GM12865 (cell line): ENCODE measurements around the gene EFNA1.

Source experiments
- DNase-seq: peaks from one replicate; pipeline ENCODE4 v3.0.0; 2010; ENCODE audit warnings: low read depth
- H3K4me3 ChIP-seq: 2 replicates; pipeline ENCODE4 v1.5.1; 2011; ENCODE audit warnings: mild to moderate bottlenecking, low read depth, low read length, control low read depth
- TF ChIP-seq, protein P1 (sequence below): IDR thresholded peaks from 2 replicates; pipeline ENCODE4 v1.5.1; 2011; ENCODE audit warnings: low read length, control low read depth, low read depth, inconsistent platforms; ENCODE audit not compliant: insufficient read depth; ENCODE audit errors: missing control alignments

The EFNA1 gene, protein sequence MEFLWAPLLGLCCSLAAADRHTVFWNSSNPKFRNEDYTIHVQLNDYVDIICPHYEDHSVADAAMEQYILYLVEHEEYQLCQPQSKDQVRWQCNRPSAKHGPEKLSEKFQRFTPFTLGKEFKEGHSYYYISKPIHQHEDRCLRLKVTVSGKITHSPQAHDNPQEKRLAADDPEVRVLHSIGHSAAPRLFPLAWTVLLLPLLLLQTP

GRCh38 chr1:155127105-155127966 is at the start of gene EFNA1:
EFNA1 (plus strand) TSS chr1:155127876; CDS start chr1:155127978, 102 bp downstream.
- no peak for DNase-seq
- TF ChIP-seq, protein P1, sequence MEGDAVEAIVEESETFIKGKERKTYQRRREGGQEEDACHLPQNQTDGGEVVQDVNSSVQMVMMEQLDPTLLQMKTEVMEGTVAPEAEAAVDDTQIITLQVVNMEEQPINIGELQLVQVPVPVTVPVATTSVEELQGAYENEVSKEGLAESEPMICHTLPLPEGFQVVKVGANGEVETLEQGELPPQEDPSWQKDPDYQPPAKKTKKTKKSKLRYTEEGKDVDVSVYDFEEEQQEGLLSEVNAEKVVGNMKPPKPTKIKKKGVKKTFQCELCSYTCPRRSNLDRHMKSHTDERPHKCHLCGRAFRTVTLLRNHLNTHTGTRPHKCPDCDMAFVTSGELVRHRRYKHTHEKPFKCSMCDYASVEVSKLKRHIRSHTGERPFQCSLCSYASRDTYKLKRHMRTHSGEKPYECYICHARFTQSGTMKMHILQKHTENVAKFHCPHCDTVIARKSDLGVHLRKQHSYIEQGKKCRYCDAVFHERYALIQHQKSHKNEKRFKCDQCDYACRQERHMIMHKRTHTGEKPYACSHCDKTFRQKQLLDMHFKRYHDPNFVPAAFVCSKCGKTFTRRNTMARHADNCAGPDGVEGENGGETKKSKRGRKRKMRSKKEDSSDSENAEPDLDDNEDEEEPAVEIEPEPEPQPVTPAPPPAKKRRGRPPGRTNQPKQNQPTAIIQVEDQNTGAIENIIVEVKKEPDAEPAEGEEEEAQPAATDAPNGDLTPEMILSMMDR, result no peak
- peak within 1 kb of the TSS; percentile 22 for H3K4me3 ChIP-seq

GRCh38 chr1:155078469-155079209 is 49.0 kb upstream of the EFNA1 start, which contains the start of gene EFNA3:
EFNA3 (plus strand) TSS chr1:155078837; CDS start chr1:155078942, 105 bp downstream.
- TF ChIP-seq, protein P1, result no peak
- peak within 1 kb of the TSS; percentile 7; the same call in 1 of the 2 replicates for H3K4me3 ChIP-seq
- peak; percentile 58 for DNase-seq

DNA sequence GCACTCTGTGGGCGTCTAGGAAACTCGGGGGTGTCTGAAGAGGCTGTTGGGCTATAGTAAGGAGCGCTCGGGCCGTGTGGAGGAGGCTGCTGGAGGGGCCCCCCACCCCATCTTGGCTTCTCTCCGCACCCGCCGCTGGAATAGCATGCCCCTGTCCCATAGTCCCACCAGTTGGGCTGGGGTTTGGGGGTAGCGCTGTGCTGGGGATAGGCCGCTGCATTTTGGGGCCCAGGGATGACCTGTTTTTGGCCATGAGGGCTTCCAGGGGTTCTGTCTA is 48.5 kb upstream of the EFNA1 start:
- H3K4me3 ChIP-seq, result 0 out of 2 replicates have a peak overlapping the region, but pooled peaks have one; percentile 7
- TF ChIP-seq, protein P1, result no peak

DNA sequence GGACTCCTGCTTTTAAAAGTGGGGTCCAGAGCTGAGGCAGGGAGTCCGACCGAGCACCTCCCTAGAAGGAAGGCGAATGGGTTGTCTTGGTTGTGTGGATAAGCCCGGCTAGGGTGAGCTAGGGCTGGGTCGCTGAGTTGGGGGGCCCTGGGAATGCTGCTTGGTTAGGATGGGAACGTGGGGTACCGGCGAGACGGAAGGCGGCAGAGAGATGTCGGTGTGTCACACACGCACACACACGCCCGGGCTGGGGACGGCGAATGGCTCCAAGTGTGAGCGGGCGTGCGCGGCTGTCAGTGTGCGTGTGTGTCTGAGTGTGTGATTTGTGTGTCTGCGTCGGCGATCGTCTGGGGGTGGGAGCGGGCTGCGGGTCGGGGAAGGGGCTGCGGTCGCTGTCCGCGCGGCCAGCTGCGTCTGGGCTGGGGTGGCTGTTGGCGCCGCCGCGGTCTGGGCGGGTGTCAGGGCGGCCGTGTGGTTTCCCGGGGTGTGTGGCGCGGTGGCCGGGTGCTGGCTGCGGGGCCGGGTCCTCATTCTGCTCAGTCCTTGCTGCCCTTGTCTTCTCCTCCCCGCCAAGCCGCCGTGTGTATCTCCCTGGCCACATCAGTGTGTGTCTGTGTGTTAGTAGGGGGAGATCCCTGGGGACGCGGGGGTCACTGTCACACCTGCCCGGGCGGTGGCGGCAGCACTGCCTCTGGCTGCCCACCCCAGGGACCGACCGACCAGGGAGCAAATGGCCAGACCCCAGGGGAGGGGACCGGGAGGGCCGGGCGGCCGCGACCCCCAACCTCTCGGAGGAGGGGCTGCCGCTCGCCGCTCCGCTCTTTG is 48.0 kb upstream of the EFNA1 start:
- TF ChIP-seq, protein P1, result no peak
- no peak for DNase-seq
- H3K4me3 ChIP-seq, result no peak overlapping the region

More for the DNA sequence above, 48.5 kb upstream of the EFNA1 start:
- no peak for DNase-seq

DNA sequence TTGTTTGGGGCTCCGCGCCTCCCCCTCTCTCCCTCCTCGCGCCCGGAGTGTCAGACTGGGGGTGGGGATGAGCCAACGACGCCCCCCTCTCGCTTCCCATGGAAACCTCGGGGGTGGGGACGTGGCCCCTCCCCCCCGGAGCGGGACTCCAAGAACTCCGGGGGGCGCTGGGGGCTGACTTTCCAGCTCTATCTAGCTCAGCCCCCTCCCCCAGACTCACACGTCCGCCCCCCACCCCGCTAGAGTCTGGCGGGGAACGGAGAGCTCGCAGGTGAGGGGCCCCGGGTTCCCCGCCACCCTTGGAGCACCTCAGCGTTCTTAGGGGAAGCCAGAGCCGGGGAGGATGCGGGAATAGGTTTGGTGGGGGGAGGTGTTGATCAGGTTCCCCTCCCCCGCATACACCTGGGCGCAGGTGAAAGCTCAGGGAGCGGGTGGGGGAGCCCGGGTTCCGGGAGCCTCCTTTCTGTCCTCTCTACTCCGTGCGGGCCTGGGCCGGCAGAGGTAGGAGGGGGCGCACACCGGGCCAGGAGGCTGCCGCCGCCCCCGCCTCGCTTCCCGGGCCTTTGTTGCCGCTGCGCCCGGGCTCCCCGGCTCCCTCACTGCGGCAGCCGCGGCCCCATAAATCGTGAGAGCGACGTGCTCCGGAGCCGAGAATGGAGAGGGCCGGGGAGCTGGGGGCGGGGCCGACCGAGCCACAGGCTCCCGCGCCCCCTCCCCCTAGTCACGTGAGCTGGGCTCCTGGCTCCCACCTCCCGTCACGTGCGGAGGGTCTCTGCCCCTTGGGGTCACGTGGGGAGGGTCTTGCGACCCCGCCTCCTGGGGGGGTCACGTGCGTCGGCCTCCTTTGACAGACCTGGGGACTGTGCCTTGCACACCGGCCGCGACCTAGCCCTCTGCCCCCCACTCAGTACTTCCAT is 47.1 kb upstream of the EFNA1 start:
- no peak overlapping the region for H3K4me3 ChIP-seq
- TF ChIP-seq, protein P1, result no peak
- DNase-seq, result no peak
